K562 (cell line): ENCODE data around the gene EBI3. TPM values are rescaled to one million over a fixed set of nuclear protein-coding genes. Genes with fewer than 3 reads are reported as not detected.

Source experiments
- FOXJ2 ChIP-seq: fragments of 200-800 bp; sonication (Bioruptor generic); IDR thresholded peaks from 2 replicates; pipeline ENCODE4 v1.6.1; 2016; ENCODE audit warnings: missing genetic modification characterization, missing compliant biosample characterization
- KLF10 ChIP-seq: fragments of 250-450 bp; sonication (Bioruptor Pico); IDR thresholded peaks from 2 replicates; pipeline ENCODE4 v1.6.1; 2021; ENCODE audit warnings: matching md5 sums
- MAFK ChIP-seq: IDR thresholded peaks from 2 replicates; pipeline ENCODE4 v1.6.1; 2011; ENCODE audit warnings: low read length, improper control_type of control experiment
- MCM7 ChIP-seq, 2 experiments: fragments of 450-650 bp; IDR thresholded peaks; 2 replicates each; pipeline ENCODE4 v1.6.1; 2016 to 2018
- PCBP2 ChIP-seq: fragments of 200-400 bp; formaldehyde crosslinking; IDR thresholded peaks from 2 replicates; pipeline ENCODE4 v1.6.1; 2018; ENCODE audit warnings: low read length, low read depth, mild to moderate bottlenecking, moderate library complexity; ENCODE audit not compliant: poor library complexity, severe bottlenecking
- PHTF2 ChIP-seq: fragments of 250-450 bp; sonication (Bioruptor Pico); IDR thresholded peaks from 2 replicates; pipeline ENCODE4 v1.5.0; 2021; ENCODE audit warnings: mild to moderate bottlenecking
- PRPF4 ChIP-seq: fragments of 200-400 bp; formaldehyde crosslinking; IDR thresholded peaks from one replicate; pipeline ENCODE4 v1.6.1; 2017; ENCODE audit warnings: low read length, low read depth, mild to moderate bottlenecking; ENCODE audit not compliant: insufficient read depth, poor library complexity, severe bottlenecking
- RB1 ChIP-seq: fragments of 450-650 bp; IDR thresholded peaks from 2 replicates; pipeline ENCODE4 v1.6.1; 2017; ENCODE audit warnings: low read depth, mild to moderate bottlenecking
- SP1 ChIP-seq: sonication (generic); formaldehyde crosslinking; IDR thresholded peaks from 2 replicates; pipeline ENCODE4 v1.8.1; 2022; ENCODE audit warnings: mild to moderate bottlenecking, missing genetic modification reagents
- TAF9B ChIP-seq: fragments of 450-650 bp; IDR thresholded peaks from 2 replicates; pipeline ENCODE4 v1.6.1; 2018; ENCODE audit warnings: mild to moderate bottlenecking; ENCODE audit not compliant: partially characterized antibody
- TCF3 ChIP-seq: sonication (generic); formaldehyde crosslinking; IDR thresholded peaks from 2 replicates; pipeline ENCODE4 v1.4.0; 2020; ENCODE audit warnings: mild to moderate bottlenecking, missing genetic modification reagents
- ZZZ3 ChIP-seq: fragments of 450-650 bp; IDR thresholded peaks from 2 replicates; pipeline ENCODE4 v1.6.1; 2016; ENCODE audit warnings: antibody characterized with exemption, mild to moderate bottlenecking, moderate library complexity
- polyA plus RNA-seq, 8 experiments: library from polyadenylated mRNA; depleted of rRNA in 4 of 8; stranded (reverse) in 5 of 8; unstranded in 3 of 8; fragments of >200 nt; fragmentation: Nextera tagmentation in 2 of 8; fragmentation: Illumina TruSeq in 1 of 8; extraction: Ambion mirVana in 2 of 8; extraction: Trizol in 1 of 8; gene quantifications; 2 replicates each; pipeline versions ENCODE4 v1.2.1 to v1.2.3, GENCODE V29; 2011 to 2014; ENCODE audit warnings: inconsistent platforms in 1 of 8, missing spikeins in 1 of 8
- total RNA-seq, 7 experiments: library from RNA; depleted of rRNA in 6 of 7; stranded (reverse); fragments of >200 nt in 6 of 7; fragmentation: Illumina TruSeq in 2 of 7; extraction: Trizol in 2 of 7; gene quantifications; 2 replicates each; pipeline versions ENCODE4 v1.2.1 to v1.2.3, GENCODE V29; 2011 to 2021; ENCODE audit warnings: low replicate concordance in 1 of 7
- TF ChIP-seq, protein P1 (sequence below), 2 experiments: fragments of 450-650 bp in 1 of 2; IDR thresholded peaks; 2 replicates each; pipeline ENCODE4 v1.6.1; 2011 to 2017; ENCODE audit warnings: low read depth in 2 of 2, antibody characterized with exemption in 1 of 2, borderline replicate concordance in 1 of 2, low read length in 1 of 2, mild to moderate bottlenecking in 1 of 2, mixed read lengths in 1 of 2; ENCODE audit not compliant: control insufficient read depth in 1 of 2
- TF ChIP-seq, protein P2 (sequence below): fragments of 250-450 bp; sonication (Bioruptor Pico); IDR thresholded peaks from 2 replicates; pipeline ENCODE4 v1.8.0; 2022; ENCODE audit warnings: moderate library complexity, mild to moderate bottlenecking, inconsistent platforms
- TF ChIP-seq, protein P3 (sequence below): fragments of 450-650 bp; IDR thresholded peaks from 2 replicates; pipeline ENCODE4 v1.6.1; 2014; ENCODE audit warnings: low read depth, mild to moderate bottlenecking, moderate library complexity, borderline replicate concordance
- TF ChIP-seq, protein P4 (sequence below): fragments of 250-450 bp; sonication (Bioruptor Pico); IDR thresholded peaks from 2 replicates; pipeline ENCODE4 v1.5.0; 2022; ENCODE audit warnings: mild to moderate bottlenecking
- TF ChIP-seq, protein P5 (sequence below): fragments of 250-450 bp; sonication (Bioruptor Pico); IDR thresholded peaks from 2 replicates; pipeline ENCODE4 v1.8.0; 2021; ENCODE audit warnings: mild to moderate bottlenecking, moderate library complexity
- TF ChIP-seq, protein P6 (sequence below): IDR thresholded peaks from 3 replicates; pipeline ENCODE4 v1.6.1; 2011; ENCODE audit warnings: borderline replicate concordance, mild to moderate bottlenecking; ENCODE audit not compliant: insufficient read length, insufficient read depth

The EBI3 gene
- total and polyA plus RNA-seq, 9 of the 15 experiments (the other 6 are each of a cell fraction or from before 2014, with no cell fraction given), result 0.08 to 0.35 (median 0.22) TPM; not detected in 6

DNA sequence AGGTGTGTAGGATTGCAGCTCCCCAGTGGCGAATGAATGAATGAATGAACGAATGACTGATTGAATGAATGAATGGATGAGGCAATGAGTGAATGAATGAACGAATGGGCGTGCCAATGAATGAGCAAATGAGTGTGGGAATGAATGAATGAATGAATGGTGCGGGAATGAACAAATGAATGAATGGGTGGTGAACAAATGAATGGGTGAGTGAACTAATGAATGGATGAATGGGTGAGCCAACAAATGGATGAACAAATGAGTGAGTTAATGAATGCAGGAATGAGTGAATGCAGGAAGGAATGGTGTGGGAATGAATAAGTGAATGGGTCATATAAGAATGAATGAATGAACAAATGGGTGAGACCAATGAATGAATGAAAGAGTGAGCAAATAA lies 32.1 kb upstream of the EBI3 start (continued):
- TF ChIP-seq, protein P1, sequence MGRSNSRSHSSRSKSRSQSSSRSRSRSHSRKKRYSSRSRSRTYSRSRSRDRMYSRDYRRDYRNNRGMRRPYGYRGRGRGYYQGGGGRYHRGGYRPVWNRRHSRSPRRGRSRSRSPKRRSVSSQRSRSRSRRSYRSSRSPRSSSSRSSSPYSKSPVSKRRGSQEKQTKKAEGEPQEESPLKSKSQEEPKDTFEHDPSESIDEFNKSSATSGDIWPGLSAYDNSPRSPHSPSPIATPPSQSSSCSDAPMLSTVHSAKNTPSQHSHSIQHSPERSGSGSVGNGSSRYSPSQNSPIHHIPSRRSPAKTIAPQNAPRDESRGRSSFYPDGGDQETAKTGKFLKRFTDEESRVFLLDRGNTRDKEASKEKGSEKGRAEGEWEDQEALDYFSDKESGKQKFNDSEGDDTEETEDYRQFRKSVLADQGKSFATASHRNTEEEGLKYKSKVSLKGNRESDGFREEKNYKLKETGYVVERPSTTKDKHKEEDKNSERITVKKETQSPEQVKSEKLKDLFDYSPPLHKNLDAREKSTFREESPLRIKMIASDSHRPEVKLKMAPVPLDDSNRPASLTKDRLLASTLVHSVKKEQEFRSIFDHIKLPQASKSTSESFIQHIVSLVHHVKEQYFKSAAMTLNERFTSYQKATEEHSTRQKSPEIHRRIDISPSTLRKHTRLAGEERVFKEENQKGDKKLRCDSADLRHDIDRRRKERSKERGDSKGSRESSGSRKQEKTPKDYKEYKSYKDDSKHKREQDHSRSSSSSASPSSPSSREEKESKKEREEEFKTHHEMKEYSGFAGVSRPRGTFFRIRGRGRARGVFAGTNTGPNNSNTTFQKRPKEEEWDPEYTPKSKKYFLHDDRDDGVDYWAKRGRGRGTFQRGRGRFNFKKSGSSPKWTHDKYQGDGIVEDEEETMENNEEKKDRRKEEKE (IDR thresholded peaks at IDR 0.05; ENCODE audit: borderline replicate concordance in 1 of 2, control insufficient read depth in 1 of 2, low read depth in 2 of 2, low read length in 1 of 2), result no peak
- TF ChIP-seq ZZZ3 (no peak), RB1 (no peak), MCM7 (IDR thresholded peaks at IDR 0.05) (no peak), KLF10 (no peak), PHTF2 (no peak), TAF9B (no peak), TCF3 (CRISPR knock-in tag) (no peak), MAFK (no peak), FOXJ2 (tag) (no peak), PRPF4 (no peak), PCBP2 (no peak), SP1 (CRISPR knock-in tag) (no peak)
- TF ChIP-seq, protein P2, sequence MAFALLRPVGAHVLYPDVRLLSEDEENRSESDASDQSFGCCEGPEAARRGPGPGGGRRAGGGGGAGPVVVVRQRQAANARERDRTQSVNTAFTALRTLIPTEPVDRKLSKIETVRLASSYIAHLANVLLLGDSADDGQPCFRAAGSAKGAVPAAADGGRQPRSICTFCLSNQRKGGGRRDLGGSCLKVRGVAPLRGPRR, result no peak
- TF ChIP-seq, protein P3, sequence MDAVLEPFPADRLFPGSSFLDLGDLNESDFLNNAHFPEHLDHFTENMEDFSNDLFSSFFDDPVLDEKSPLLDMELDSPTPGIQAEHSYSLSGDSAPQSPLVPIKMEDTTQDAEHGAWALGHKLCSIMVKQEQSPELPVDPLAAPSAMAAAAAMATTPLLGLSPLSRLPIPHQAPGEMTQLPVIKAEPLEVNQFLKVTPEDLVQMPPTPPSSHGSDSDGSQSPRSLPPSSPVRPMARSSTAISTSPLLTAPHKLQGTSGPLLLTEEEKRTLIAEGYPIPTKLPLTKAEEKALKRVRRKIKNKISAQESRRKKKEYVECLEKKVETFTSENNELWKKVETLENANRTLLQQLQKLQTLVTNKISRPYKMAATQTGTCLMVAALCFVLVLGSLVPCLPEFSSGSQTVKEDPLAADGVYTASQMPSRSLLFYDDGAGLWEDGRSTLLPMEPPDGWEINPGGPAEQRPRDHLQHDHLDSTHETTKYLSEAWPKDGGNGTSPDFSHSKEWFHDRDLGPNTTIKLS, result no peak
- TF ChIP-seq, protein P4, sequence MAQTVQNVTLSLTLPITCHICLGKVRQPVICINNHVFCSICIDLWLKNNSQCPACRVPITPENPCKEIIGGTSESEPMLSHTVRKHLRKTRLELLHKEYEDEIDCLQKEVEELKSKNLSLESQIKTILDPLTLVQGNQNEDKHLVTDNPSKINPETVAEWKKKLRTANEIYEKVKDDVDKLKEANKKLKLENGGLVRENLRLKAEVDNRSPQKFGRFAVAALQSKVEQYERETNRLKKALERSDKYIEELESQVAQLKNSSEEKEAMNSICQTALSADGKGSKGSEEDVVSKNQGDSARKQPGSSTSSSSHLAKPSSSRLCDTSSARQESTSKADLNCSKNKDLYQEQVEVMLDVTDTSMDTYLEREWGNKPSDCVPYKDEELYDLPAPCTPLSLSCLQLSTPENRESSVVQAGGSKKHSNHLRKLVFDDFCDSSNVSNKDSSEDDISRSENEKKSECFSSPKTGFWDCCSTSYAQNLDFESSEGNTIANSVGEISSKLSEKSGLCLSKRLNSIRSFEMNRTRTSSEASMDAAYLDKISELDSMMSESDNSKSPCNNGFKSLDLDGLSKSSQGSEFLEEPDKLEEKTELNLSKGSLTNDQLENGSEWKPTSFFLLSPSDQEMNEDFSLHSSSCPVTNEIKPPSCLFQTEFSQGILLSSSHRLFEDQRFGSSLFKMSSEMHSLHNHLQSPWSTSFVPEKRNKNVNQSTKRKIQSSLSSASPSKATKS (CRISPR knock-in tag), result no peak
- TF ChIP-seq, protein P5, sequence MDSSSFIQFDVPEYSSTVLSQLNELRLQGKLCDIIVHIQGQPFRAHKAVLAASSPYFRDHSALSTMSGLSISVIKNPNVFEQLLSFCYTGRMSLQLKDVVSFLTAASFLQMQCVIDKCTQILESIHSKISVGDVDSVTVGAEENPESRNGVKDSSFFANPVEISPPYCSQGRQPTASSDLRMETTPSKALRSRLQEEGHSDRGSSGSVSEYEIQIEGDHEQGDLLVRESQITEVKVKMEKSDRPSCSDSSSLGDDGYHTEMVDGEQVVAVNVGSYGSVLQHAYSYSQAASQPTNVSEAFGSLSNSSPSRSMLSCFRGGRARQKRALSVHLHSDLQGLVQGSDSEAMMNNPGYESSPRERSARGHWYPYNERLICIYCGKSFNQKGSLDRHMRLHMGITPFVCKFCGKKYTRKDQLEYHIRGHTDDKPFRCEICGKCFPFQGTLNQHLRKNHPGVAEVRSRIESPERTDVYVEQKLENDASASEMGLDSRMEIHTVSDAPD (CRISPR knock-in tag), result no peak
- TF ChIP-seq, protein P6, sequence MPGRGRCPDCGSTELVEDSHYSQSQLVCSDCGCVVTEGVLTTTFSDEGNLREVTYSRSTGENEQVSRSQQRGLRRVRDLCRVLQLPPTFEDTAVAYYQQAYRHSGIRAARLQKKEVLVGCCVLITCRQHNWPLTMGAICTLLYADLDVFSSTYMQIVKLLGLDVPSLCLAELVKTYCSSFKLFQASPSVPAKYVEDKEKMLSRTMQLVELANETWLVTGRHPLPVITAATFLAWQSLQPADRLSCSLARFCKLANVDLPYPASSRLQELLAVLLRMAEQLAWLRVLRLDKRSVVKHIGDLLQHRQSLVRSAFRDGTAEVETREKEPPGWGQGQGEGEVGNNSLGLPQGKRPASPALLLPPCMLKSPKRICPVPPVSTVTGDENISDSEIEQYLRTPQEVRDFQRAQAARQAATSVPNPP, result no peak
